H1 (cell line): ENCODE results near the gene MRPL36.

Source experiments
- POLR2A ChIP-seq, 2 experiments: IDR thresholded peaks; 1 replicate in 1 of 2; 2 replicates in 1 of 2; pipeline ENCODE4 v1.6.1; 2011; ENCODE audit warnings: low read depth in 2 of 2, low read length in 2 of 2, mild to moderate bottlenecking in 2 of 2; ENCODE audit errors: control extremely low read depth in 1 of 2
- TF ChIP-seq, protein P1 (sequence below), 3 experiments: IDR thresholded peaks; 1 replicate in 2 of 3; 2 replicates in 1 of 3; pipeline versions ENCODE4 v1.5.1 to v1.6.1; 2011; ENCODE audit warnings: low read length in 3 of 3, mild to moderate bottlenecking in 3 of 3, inconsistent platforms in 2 of 3, low read depth in 1 of 3, moderate library complexity in 1 of 3; ENCODE audit not compliant: insufficient read depth in 1 of 3; ENCODE audit errors: control extremely low read depth in 1 of 3

DNA sequence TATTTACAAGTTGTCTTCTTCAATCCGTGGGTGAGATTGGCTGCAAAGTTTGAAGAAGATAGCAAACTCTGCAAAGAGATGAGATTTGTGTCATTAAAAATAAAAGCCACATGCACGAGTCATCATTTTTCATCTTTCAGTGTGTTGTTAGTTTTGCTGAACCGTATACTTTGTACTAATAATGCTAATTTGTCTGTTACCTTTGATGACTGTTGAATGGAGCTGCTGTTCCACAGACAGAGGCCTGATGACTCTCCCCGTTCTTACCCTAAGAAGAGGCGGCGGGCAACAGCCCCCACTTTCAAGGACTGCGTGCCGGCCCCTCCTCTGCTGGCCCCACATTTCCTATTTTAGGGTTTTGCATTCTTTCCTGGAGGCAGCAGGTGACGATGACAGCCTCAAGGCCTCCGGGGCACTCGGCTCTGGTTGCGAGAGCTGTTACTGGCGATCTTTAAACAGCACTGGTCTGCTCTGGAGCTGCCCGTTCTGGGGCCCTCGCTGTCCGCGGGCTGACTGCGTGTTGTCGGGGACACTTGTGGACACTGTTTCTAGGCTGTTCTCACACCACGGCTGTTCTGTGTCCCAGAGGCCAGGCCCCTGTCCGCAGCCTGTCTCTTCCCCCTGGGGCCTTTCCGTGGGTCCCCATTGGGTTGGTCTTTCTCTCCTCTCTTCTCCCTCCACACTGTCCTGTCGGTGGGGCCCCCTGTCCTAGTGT lies 36.7 kb upstream of the MRPL36 start:
- no peak for TF ChIP-seq POLR2A (IDR thresholded peaks at IDR 0.05; ENCODE audit: control extremely low read depth in 1 of 2, low read depth in 2 of 2, low read length in 2 of 2)
- TF ChIP-seq, protein P1, sequence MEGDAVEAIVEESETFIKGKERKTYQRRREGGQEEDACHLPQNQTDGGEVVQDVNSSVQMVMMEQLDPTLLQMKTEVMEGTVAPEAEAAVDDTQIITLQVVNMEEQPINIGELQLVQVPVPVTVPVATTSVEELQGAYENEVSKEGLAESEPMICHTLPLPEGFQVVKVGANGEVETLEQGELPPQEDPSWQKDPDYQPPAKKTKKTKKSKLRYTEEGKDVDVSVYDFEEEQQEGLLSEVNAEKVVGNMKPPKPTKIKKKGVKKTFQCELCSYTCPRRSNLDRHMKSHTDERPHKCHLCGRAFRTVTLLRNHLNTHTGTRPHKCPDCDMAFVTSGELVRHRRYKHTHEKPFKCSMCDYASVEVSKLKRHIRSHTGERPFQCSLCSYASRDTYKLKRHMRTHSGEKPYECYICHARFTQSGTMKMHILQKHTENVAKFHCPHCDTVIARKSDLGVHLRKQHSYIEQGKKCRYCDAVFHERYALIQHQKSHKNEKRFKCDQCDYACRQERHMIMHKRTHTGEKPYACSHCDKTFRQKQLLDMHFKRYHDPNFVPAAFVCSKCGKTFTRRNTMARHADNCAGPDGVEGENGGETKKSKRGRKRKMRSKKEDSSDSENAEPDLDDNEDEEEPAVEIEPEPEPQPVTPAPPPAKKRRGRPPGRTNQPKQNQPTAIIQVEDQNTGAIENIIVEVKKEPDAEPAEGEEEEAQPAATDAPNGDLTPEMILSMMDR (IDR thresholded peaks at IDR 0.05; ENCODE audit: control extremely low read depth in 1 of 3, insufficient read depth in 1 of 3, low read depth in 1 of 3, low read length in 3 of 3) = no peak
